Nephron (organoid): Measurements from ENCODE around the gene DSCAML1.

Source experiments
- H3K27ac Mint-ChIP-seq, 3 experiments: 2 replicates each; pipeline ENCODE4 v1.8.0; 2020; ENCODE audit warnings: mixed read lengths in 3 of 3, mild to moderate bottlenecking in 2 of 3, moderate library complexity in 1 of 3
- H3K27me3 Mint-ChIP-seq: 2 replicates; pipeline ENCODE4 v1.8.0; 2021; ENCODE audit warnings: low read depth, mild to moderate bottlenecking, moderate library complexity, mixed read lengths
- H3K36me3 Mint-ChIP-seq: 2 replicates; pipeline ENCODE4 v1.8.0; 2020; ENCODE audit warnings: low read depth, mixed read lengths
- H3K4me1 Mint-ChIP-seq: 2 replicates; pipeline ENCODE4 v1.8.0; 2020; ENCODE audit warnings: mixed read lengths
- H3K4me3 Mint-ChIP-seq, 3 experiments: 2 replicates each; pipeline ENCODE4 v1.8.0; 2020; ENCODE audit warnings: mild to moderate bottlenecking in 3 of 3, mixed read lengths in 3 of 3, moderate library complexity in 2 of 3
- H3K9me3 Mint-ChIP-seq: 2 replicates; pipeline ENCODE4 v1.8.0; 2020; ENCODE audit warnings: mixed read lengths
- TF ChIP-seq, protein P1 (sequence below), 3 experiments: fragments of 200-600 bp; sonication (generic); IDR thresholded peaks; one replicate each; pipeline ENCODE4 v1.5.0; 2021; ENCODE audit warnings: antibody characterized with exemption in 3 of 3; ENCODE audit not compliant: unreplicated experiment in 3 of 3

The DSCAML1 gene

GRCh38 chr11:117601006-117601708, 195.9 kb downstream of the DSCAML1 start:
- Mint-ChIP-seq H3K4me1 (peaks cover 30% of the 10 kb centered on the region), H3K9me3 (no peaks in the 10 kb centered on the region), H3K36me3 (no peaks in the 10 kb centered on the region), H3K27me3 (peaks cover 25% of the 10 kb centered on the region), H3K27ac (peak overlapping the region in 1 of 3 experiments; percentile 15), H3K4me3 (no peak overlapping the region)
- TF ChIP-seq, protein P1, sequence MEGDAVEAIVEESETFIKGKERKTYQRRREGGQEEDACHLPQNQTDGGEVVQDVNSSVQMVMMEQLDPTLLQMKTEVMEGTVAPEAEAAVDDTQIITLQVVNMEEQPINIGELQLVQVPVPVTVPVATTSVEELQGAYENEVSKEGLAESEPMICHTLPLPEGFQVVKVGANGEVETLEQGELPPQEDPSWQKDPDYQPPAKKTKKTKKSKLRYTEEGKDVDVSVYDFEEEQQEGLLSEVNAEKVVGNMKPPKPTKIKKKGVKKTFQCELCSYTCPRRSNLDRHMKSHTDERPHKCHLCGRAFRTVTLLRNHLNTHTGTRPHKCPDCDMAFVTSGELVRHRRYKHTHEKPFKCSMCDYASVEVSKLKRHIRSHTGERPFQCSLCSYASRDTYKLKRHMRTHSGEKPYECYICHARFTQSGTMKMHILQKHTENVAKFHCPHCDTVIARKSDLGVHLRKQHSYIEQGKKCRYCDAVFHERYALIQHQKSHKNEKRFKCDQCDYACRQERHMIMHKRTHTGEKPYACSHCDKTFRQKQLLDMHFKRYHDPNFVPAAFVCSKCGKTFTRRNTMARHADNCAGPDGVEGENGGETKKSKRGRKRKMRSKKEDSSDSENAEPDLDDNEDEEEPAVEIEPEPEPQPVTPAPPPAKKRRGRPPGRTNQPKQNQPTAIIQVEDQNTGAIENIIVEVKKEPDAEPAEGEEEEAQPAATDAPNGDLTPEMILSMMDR (IDR thresholded peaks at IDR 0.05; ENCODE audit: unreplicated experiment in 3 of 3): no peak

DNA sequence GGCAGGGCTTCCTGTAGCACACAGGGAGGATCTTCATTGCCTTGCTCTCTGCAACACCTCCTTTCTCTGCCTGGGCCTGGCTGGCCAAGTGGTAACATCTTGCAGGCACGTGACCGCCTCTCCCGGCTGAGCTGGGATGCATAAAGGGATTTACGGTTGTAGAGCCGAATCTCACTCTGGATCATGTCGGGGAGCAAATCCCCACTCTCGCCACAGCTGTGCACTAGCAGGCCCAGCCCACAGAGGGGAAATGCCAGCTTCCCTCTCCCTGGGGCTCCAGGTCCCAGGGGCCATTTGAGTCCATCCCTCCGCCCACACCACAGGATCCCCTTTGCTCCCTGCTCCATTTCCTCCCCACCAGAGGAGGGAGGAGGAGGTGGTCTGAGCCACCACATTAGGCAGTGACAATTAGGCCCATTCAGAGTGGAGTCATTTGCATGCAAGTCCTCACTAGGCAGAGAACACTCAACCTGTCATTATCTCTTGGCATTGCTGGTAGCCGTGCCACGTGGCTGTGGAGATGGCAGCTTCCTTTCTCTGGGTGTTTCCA, 196.7 kb downstream of the DSCAML1 start:
- TF ChIP-seq, protein P1 (IDR thresholded peaks at IDR 0.05; ENCODE audit: unreplicated experiment in 3 of 3): no peak
- no peak overlapping the region for H3K4me3 Mint-ChIP-seq
- no peaks in the 10 kb centered on the region for H3K36me3 Mint-ChIP-seq
- peak overlapping the region in 1 of 3 experiments; percentile 6 for H3K27ac Mint-ChIP-seq
- H3K4me1 Mint-ChIP-seq: peaks cover 29% of the 10 kb centered on the region
- H3K9me3 Mint-ChIP-seq: no peaks in the 10 kb centered on the region
- peaks cover 26% of the 10 kb centered on the region for H3K27me3 Mint-ChIP-seq

GRCh38 chr11:117597071-117597470, 199.9 kb downstream of the DSCAML1 start:
- H3K4me3 Mint-ChIP-seq: no peak overlapping the region
- TF ChIP-seq, protein P1 (IDR thresholded peaks at IDR 0.05; ENCODE audit: unreplicated experiment in 3 of 3): no peak
- peaks cover 36% of the 10 kb centered on the region for H3K27me3 Mint-ChIP-seq
- peaks cover 22% of the 10 kb centered on the region for H3K4me1 Mint-ChIP-seq
- H3K27ac Mint-ChIP-seq: no peak overlapping the region
- H3K36me3 Mint-ChIP-seq: no peaks in the 10 kb centered on the region
- H3K9me3 Mint-ChIP-seq: no peaks in the 10 kb centered on the region

- Mint-ChIP-seq H3K4me3 (no peak overlapping the region), H3K27ac (no peak overlapping the region), H3K36me3 (no peaks in the 10 kb centered on the region), H3K27me3 (peaks cover 44% of the 10 kb centered on the region), H3K4me1 (peaks cover 6% of the 10 kb centered on the region), H3K9me3 (no peaks in the 10 kb centered on the region)
- TF ChIP-seq, protein P1 (IDR thresholded peaks at IDR 0.05; ENCODE audit: unreplicated experiment in 3 of 3): no peak
These were observed 201.6 kb downstream of the DSCAML1 start for GRCh38 chr11:117595440-117595839.

- H3K27ac Mint-ChIP-seq: no peak overlapping the region
- H3K9me3 Mint-ChIP-seq: no peaks in the 10 kb centered on the region
- H3K4me3 Mint-ChIP-seq: no peak overlapping the region
- no peaks in the 10 kb centered on the region for H3K4me1 Mint-ChIP-seq
- H3K27me3 Mint-ChIP-seq: peaks cover 40% of the 10 kb centered on the region
- H3K36me3 Mint-ChIP-seq: no peaks in the 10 kb centered on the region
- TF ChIP-seq, protein P1 (IDR thresholded peaks at IDR 0.05; ENCODE audit: unreplicated experiment in 3 of 3): no peak
These were observed 202.3 kb downstream of the DSCAML1 start for GRCh38 chr11:117594721-117595120.

- Mint-ChIP-seq H3K36me3 (no peaks in the 10 kb centered on the region), H3K9me3 (no peaks in the 10 kb centered on the region), H3K4me3 (no peak overlapping the region), H3K27me3 (peaks cover 41% of the 10 kb centered on the region), H3K27ac (no peak overlapping the region), H3K4me1 (no peaks in the 10 kb centered on the region)
- TF ChIP-seq, protein P1 (IDR thresholded peaks at IDR 0.05; ENCODE audit: unreplicated experiment in 3 of 3): no peak
These were observed 204.0 kb downstream of the DSCAML1 start for GRCh38 chr11:117593065-117593464.
